ENCODE data around the gene SERINC3. TPM values are rescaled to one million over a fixed set of nuclear protein-coding genes. Genes with fewer than 3 reads are reported as not detected.

SERINC3 gene
- total and polyA plus RNA-seq, 10 of the 15 experiments (the other 5 are each of a cell fraction or from before 2014, with no cell fraction given): 24.5 to 96.8 (median 38.8) TPM

DNA sequence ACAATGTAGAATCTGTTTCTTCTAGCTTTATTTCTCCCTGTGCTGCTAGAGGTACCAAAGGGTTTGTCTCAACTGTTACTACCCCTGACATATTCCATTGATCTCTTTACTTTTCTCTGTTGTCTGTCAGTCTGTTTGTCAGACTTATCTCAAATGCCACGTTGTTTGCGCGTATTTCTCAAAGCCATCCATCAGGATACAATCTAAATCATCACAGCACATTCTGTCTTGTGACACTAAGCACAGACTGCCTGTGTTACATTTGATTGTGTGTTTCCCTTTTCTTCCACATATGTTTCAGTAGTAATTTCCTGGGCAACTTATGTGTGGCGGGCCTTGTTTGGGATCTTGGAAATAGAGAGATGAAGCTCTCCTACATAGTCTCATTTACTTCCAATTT lies 30.2 kb upstream of the SERINC3 start:
- POLR2A ChIA-PET: interaction anchor here (1.2 kb wide), 1 partner anchor 10 kb away, joined by 3 read pairs; no protein-coding TSS in a partner anchor
- no peak overlapping the region for H3K4me2 ChIP-seq (ENCODE audit: control insufficient read depth, insufficient read depth)

More for the DNA sequence above, 30.2 kb upstream of the SERINC3 start:
- DNase-seq (ENCODE audit: low read depth, low spot score) (no peak), FAIRE-seq (no peak), ATAC-seq (no peak)
- CTCF ChIA-PET: interaction anchor here (0.8 to 1.3 kb wide), 2 partner anchors 34 to 58 kb away, joined by 3 read pairs; no protein-coding TSS in a partner anchor
- Histone ChIP-seq H3K79me2 (ENCODE audit: control insufficient read depth, insufficient read depth, low read length) (no peaks in the 10 kb centered on the region), H3K27ac (ENCODE audit: control insufficient read depth, insufficient read depth) (no peak overlapping the region), H3K27me3 (replicated peaks in 1 of 2; ENCODE audit: control insufficient read depth in 2 of 2, insufficient read depth in 2 of 2, low read length in 1 of 2) (no peaks in the 10 kb centered on the region), H3K9me3 (replicated peaks; ENCODE audit: control insufficient read depth, insufficient read depth, low read length) (no peaks in the 10 kb centered on the region), H2AFZ (ENCODE audit: control insufficient read depth, low read depth, low read length) (no peak overlapping the region), H3K4me3 (no peak overlapping the region), H4K20me1 (ENCODE audit: control insufficient read depth, insufficient read depth) (no peaks in the 10 kb centered on the region), H3K36me3 (ENCODE audit: control insufficient read depth in 2 of 2, insufficient read depth in 2 of 2, low read length in 1 of 2) (no peaks in the 10 kb centered on the region), H3K9ac (ENCODE audit: control insufficient read depth, insufficient read depth, low read length) (no peak overlapping the region), H3K4me1 (ENCODE audit: control insufficient read depth, insufficient read depth, low read length) (no peaks in the 10 kb centered on the region)
- no peak for TF ChIP-seq CEBPB (IDR thresholded peaks at IDR 0.05; ENCODE audit: borderline replicate concordance in 1 of 2, low read depth in 2 of 2, low read length in 2 of 2)
- TF ChIP-seq ZNF384 (IDR thresholded peaks at IDR 0.05; ENCODE audit: borderline replicate concordance, low read depth, low read length): no peak
- no peak for TF ChIP-seq BMI1 (IDR thresholded peaks at IDR 0.05; ENCODE audit: borderline replicate concordance)
- no peak for TF ChIP-seq PAX5 (IDR thresholded peaks at IDR 0.05; ENCODE audit: borderline replicate concordance, low read depth, low read length)
- TF ChIP-seq TARDBP (IDR thresholded peaks at IDR 0.05; ENCODE audit: borderline replicate concordance): no peak
- TF ChIP-seq BCL11A (IDR thresholded peaks at IDR 0.05; ENCODE audit: low read depth, low read length): no peak
- no peak for TF ChIP-seq RELA (IDR thresholded peaks at IDR 0.05; ENCODE audit: borderline replicate concordance, partially characterized antibody)
- TF ChIP-seq IRF4 (IDR thresholded peaks at IDR 0.05; ENCODE audit: low read depth, low read length): no peak
- no peak for TF ChIP-seq RUNX3 (IDR thresholded peaks at IDR 0.05; ENCODE audit: low read length)
- no peak for TF ChIP-seq POLR2AphosphoS5 (IDR thresholded peaks at IDR 0.05; ENCODE audit: low read length)
- TF ChIP-seq CREB1 (IDR thresholded peaks at IDR 0.05; ENCODE audit: low read depth): no peak
- TF ChIP-seq, protein P1, sequence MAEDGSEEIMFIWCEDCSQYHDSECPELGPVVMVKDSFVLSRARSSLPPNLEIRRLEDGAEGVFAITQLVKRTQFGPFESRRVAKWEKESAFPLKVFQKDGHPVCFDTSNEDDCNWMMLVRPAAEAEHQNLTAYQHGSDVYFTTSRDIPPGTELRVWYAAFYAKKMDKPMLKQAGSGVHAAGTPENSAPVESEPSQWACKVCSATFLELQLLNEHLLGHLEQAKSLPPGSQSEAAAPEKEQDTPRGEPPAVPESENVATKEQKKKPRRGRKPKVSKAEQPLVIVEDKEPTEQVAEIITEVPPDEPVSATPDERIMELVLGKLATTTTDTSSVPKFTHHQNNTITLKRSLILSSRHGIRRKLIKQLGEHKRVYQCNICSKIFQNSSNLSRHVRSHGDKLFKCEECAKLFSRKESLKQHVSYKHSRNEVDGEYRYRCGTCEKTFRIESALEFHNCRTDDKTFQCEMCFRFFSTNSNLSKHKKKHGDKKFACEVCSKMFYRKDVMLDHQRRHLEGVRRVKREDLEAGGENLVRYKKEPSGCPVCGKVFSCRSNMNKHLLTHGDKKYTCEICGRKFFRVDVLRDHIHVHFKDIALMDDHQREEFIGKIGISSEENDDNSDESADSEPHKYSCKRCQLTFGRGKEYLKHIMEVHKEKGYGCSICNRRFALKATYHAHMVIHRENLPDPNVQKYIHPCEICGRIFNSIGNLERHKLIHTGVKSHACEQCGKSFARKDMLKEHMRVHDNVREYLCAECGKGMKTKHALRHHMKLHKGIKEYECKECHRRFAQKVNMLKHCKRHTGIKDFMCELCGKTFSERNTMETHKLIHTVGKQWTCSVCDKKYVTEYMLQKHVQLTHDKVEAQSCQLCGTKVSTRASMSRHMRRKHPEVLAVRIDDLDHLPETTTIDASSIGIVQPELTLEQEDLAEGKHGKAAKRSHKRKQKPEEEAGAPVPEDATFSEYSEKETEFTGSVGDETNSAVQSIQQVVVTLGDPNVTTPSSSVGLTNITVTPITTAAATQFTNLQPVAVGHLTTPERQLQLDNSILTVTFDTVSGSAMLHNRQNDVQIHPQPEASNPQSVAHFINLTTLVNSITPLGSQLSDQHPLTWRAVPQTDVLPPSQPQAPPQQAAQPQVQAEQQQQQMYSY (CRISPR knock-in tag; IDR thresholded peaks at IDR 0.05): no peak
- no peak for TF ChIP-seq NFYB (IDR thresholded peaks at IDR 0.05; ENCODE audit: insufficient read depth, low read depth, low read length)
- TF ChIP-seq TAF1 (IDR thresholded peaks at IDR 0.05; ENCODE audit: borderline replicate concordance, low read depth, low read length): no peak
- TF ChIP-seq NBN (IDR thresholded peaks at IDR 0.05): no peak
- TF ChIP-seq, protein P2, sequence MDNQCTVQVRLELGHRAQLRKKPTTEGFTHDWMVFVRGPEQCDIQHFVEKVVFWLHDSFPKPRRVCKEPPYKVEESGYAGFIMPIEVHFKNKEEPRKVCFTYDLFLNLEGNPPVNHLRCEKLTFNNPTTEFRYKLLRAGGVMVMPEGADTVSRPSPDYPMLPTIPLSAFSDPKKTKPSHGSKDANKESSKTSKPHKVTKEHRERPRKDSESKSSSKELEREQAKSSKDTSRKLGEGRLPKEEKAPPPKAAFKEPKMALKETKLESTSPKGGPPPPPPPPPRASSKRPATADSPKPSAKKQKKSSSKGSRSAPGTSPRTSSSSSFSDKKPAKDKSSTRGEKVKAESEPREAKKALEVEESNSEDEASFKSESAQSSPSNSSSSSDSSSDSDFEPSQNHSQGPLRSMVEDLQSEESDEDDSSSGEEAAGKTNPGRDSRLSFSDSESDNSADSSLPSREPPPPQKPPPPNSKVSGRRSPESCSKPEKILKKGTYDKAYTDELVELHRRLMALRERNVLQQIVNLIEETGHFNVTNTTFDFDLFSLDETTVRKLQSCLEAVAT (IDR thresholded peaks at IDR 0.05): no peak
- no peak for TF ChIP-seq RFX5 (IDR thresholded peaks at IDR 0.05; ENCODE audit: low read depth, low read length)
- TF ChIP-seq EGR1 (IDR thresholded peaks at IDR 0.05; ENCODE audit: borderline replicate concordance in 1 of 2, low read depth in 2 of 2, low read length in 2 of 2): no peak
- no peak for TF ChIP-seq PML (IDR thresholded peaks at IDR 0.05; ENCODE audit: low read length)
- RAD21 ChIA-PET (ENCODE audit: unreplicated experiment): interaction anchor here (1.0 kb wide), 1 partner anchor 39 kb away, joined by 3 read pairs; no protein-coding TSS in a partner anchor
- in situ Hi-C loops (cut with MboI) (no loop called here), intact Hi-C loops (cut with micrococcal nuclease; ENCODE audit: unreplicated experiment) (no loop called here)
- no TSS peak for BruUV-seq (replicated peaks)
- SMC1A ChIA-PET (ENCODE audit: uncharacterized antibody, unreplicated experiment): interaction anchor here (1.7 to 2.1 kb wide), 2 partner anchors 10 to 131 kb away, joined by 3 to 7 read pairs; no protein-coding TSS in a partner anchor
- 89% methylated on average over 4 of the region's 4 CpGs for WGBS (ENCODE audit: insufficient coverage, insufficient replicate concordance, low lambda C conversion rate, missing lambda C conversion rate)
